ENCODE data around the gene CSNK1E. TPM values are rescaled to one million over a fixed set of nuclear protein-coding genes. Genes with fewer than 3 reads are reported as not detected.

The CSNK1E gene
- total and polyA plus RNA-seq, 9 of the 15 experiments (the other 6 are each of a cell fraction or from before 2014, with no cell fraction given) = 2.7 to 70.0 (median 41.3) TPM

- no peak for TF ChIP-seq KLF6 (CRISPR knock-in tag; IDR thresholded peaks at IDR 0.05; ENCODE audit: borderline replicate concordance)
- no peak for TF ChIP-seq ETV6 (IDR thresholded peaks at IDR 0.05; ENCODE audit: borderline replicate concordance in 1 of 2, low read depth in 2 of 2, low read length in 1 of 2)
- TF ChIP-seq ETV6 (CRISPR knock-in tag; IDR thresholded peaks at IDR 0.05; ENCODE audit: borderline replicate concordance) = no peak
- TF ChIP-seq ZNF740 (CRISPR knock-in tag; IDR thresholded peaks at IDR 0.05) = no peak
- TF ChIP-seq ZNF740 (tag; IDR thresholded peaks at IDR 0.05) = no peak
- TF ChIP-seq KLF10 (CRISPR knock-in tag; IDR thresholded peaks at IDR 0.05) = no peak
Observed at GRCh38 chr22:38246692-38247091, 70.5 kb downstream of the CSNK1E start (continued).

DNA sequence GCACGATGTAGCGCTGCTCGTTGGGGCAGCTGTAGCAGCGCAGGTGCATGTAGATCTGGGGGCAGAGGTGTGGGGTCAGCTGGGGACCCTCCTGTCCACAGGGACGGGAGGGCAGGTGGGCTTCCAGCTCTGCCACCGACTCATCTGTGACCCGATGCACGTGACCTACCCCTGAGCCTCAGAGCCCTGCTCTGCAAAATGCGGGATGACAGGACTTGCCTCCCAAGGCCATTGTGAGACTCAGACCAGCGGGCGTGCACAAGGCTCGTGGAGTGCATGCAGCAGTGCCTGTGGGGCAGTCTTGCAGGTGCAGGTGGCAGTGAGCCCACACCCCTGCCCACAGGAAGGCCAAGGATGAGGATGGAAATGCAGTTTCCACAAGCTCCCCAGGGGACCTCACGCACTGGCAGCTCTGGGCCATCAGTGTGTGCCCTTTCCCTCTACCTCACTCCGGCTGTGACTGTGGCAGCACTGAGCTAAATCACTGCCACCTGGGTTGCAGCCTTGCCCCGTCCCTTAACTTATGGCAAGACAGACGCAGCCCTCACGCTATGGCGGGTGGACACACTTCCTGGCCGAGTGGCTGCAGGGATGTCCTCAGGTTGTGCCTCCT, 71.1 kb downstream of the CSNK1E start:
- DNase-seq (ENCODE audit: extremely low read depth in 1 of 4, low spot score in 3 of 4) = no peak
- peaks cover 1 to 4% of the 10 kb centered on the region in 2 experiments; a peak in 4 of 5 replicates for H3K4me1 ChIP-seq (replicated peaks in 1 of 2; ENCODE audit: control insufficient read depth in 2 of 2, insufficient read depth in 2 of 2, low read length in 2 of 2)
- no peak for FAIRE-seq
- no TSS peak for BruUV-seq (replicated peaks)
- no peaks in the 10 kb centered on the region; the same call in 2 of the 3 replicates for H3K79me2 ChIP-seq (ENCODE audit: control insufficient read depth, insufficient read depth, low read length)
- 86% methylated on average over 16 of the region's 19 CpGs for WGBS (ENCODE audit: insufficient coverage, low coverage, missing lambda C conversion rate)
- in situ Hi-C loops (cut with MboI) = no loop called here
- POLR2A ChIA-PET = interaction anchor here (0.7 to 0.8 kb wide), 2 partner anchors 11 to 101 kb away, joined by 3 to 4 read pairs; no protein-coding TSS in a partner anchor
- H4K20me1 ChIP-seq (replicated peaks; ENCODE audit: control insufficient read depth, insufficient read depth, low read length) = 0 out of 2 replicates have a peak, but pooled peaks cover 7% of the 10 kb centered on the region
- CTCF ChIA-PET (ENCODE audit: low intra/inter-chr PET ratio) = no interaction called here
- no peak overlapping the region for H2AFZ ChIP-seq (ENCODE audit: low read depth, low read length)
- H3K27ac ChIP-seq (ENCODE audit: extremely low read depth, low read depth, low read length) = no peak overlapping the region
- no peaks in the 10 kb centered on the region for H3K27me3 ChIP-seq (ENCODE audit: control insufficient read depth in 2 of 2, insufficient read depth in 2 of 2, low read length in 2 of 2)
- no peaks in the 10 kb centered on the region for H3K9me1 ChIP-seq (ENCODE audit: control insufficient read depth, insufficient read depth, low read length)
- H3K9ac ChIP-seq (ENCODE audit: insufficient read depth in 1 of 2, low read depth in 2 of 2, low read length in 2 of 2) = no peak overlapping the region
- H3K4me2 ChIP-seq (ENCODE audit: insufficient read depth, low read length) = no peak overlapping the region
- intact Hi-C loops (cut with micrococcal nuclease) = no loop called here
- H3K4me3 ChIP-seq = no peak overlapping the region
- ATAC-seq = no peak
- no peaks in the 10 kb centered on the region for H3K9me3 ChIP-seq (replicated peaks; ENCODE audit: control insufficient read depth, insufficient read depth, low read depth, low read length)
- no peak for TF ChIP-seq FOXJ2 (tag; IDR thresholded peaks at IDR 0.05)
- no peak for TF ChIP-seq GABPA (tag; conservative IDR thresholded peaks at IDR 0.05; ENCODE audit: low read depth)
- TF ChIP-seq, protein P1, sequence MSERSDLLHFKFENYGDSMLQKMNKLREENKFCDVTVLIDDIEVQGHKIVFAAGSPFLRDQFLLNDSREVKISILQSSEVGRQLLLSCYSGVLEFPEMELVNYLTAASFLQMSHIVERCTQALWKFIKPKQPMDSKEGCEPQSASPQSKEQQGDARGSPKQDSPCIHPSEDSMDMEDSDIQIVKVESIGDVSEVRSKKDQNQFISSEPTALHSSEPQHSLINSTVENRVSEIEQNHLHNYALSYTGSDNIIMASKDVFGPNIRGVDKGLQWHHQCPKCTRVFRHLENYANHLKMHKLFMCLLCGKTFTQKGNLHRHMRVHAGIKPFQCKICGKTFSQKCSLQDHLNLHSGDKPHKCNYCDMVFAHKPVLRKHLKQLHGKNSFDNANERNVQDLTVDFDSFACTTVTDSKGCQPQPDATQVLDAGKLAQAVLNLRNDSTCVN (CRISPR knock-in tag; IDR thresholded peaks at IDR 0.05) = no peak
- TF ChIP-seq TRIM28 (IDR thresholded peaks at IDR 0.05) = no peak
- TF ChIP-seq ZNF274 (IDR thresholded peaks at IDR 0.05; ENCODE audit: borderline replicate concordance, low read depth, low read length) = no peak
- TF ChIP-seq ZBTB8A (IDR thresholded peaks at IDR 0.05; ENCODE audit: partially characterized antibody) = no peak
- TF ChIP-seq NCOA2 (IDR thresholded peaks at IDR 0.05; ENCODE audit: partially characterized antibody in 2 of 2) = no peak
- no peak for TF ChIP-seq SNIP1 (IDR thresholded peaks at IDR 0.05; ENCODE audit: low read depth)
- TF ChIP-seq, protein P2, sequence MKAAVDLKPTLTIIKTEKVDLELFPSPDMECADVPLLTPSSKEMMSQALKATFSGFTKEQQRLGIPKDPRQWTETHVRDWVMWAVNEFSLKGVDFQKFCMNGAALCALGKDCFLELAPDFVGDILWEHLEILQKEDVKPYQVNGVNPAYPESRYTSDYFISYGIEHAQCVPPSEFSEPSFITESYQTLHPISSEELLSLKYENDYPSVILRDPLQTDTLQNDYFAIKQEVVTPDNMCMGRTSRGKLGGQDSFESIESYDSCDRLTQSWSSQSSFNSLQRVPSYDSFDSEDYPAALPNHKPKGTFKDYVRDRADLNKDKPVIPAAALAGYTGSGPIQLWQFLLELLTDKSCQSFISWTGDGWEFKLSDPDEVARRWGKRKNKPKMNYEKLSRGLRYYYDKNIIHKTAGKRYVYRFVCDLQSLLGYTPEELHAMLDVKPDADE (conservative IDR thresholded peaks at IDR 0.05; ENCODE audit: control insufficient read depth, low read depth, low read length) = no peak
- no peak for TF ChIP-seq KHSRP (IDR thresholded peaks at IDR 0.05)
- peaks cover 21% of the 10 kb centered on the region; the same call in 1 of the 3 replicates for H3K36me3 ChIP-seq (ENCODE audit: control insufficient read depth, insufficient read depth, low read length)
